ENCODE results near the gene ACBD4. TPM values are rescaled to one million over a fixed set of nuclear protein-coding genes. Genes with fewer than 3 reads are reported as not detected.

The ACBD4 gene
- total and polyA plus RNA-seq, 2 of the 13 experiments (the other 11 are each of a cell fraction or from before 2014, with no cell fraction given): 16.1 to 26.9 TPM

- TF ChIP-seq ZNF605 (CRISPR knock-in tag; IDR thresholded peaks at IDR 0.05) (0 out of 2 replicates have a peak, but pooled peaks have one; percentile 10), CBX5 (CRISPR knock-in tag; IDR thresholded peaks at IDR 0.05; ENCODE audit: borderline replicate concordance) (0 out of 2 replicates have a peak, but pooled peaks have one; percentile 18), HNRNPL (IDR thresholded peaks at IDR 0.05; ENCODE audit: low read depth, low read length) (peak; percentile 78), CENPT (CRISPR knock-in tag; IDR thresholded peaks at IDR 0.05; ENCODE audit: low read depth) (no peak), ZNF776 (CRISPR knock-in tag; IDR thresholded peaks at IDR 0.05) (peak; percentile 14; the same call in 1 of the 2 replicates), ZNF251 (CRISPR knock-in tag; IDR thresholded peaks at IDR 0.05) (no peak), TGIF2 (CRISPR knock-in tag; IDR thresholded peaks at IDR 0.05) (0 out of 2 replicates have a peak, but pooled peaks have one; percentile 45), TEAD3 (CRISPR knock-in tag; optimal IDR thresholded peaks at IDR 0.05; ENCODE audit: borderline replicate concordance) (peak; percentile 17), ZNF788 (CRISPR knock-in tag; IDR thresholded peaks at IDR 0.05; ENCODE audit: borderline replicate concordance) (0 out of 2 replicates have a peak, but pooled peaks have one; percentile 47), NR3C1 (CRISPR knock-in tag; IDR thresholded peaks at IDR 0.05) (no peak), MTA1 (CRISPR knock-in tag; IDR thresholded peaks at IDR 0.05; ENCODE audit: borderline replicate concordance) (0 out of 2 replicates have a peak, but pooled peaks have one; percentile 30), EED (CRISPR knock-in tag; IDR thresholded peaks at IDR 0.05) (peak; percentile 12; the same call in 1 of the 2 replicates), ZNF567 (CRISPR knock-in tag; IDR thresholded peaks at IDR 0.05; ENCODE audit: borderline replicate concordance) (no peak), MAFF (IDR thresholded peaks at IDR 0.05; ENCODE audit: low read depth, low read length) (no peak)
- TF ChIP-seq, protein P1, sequence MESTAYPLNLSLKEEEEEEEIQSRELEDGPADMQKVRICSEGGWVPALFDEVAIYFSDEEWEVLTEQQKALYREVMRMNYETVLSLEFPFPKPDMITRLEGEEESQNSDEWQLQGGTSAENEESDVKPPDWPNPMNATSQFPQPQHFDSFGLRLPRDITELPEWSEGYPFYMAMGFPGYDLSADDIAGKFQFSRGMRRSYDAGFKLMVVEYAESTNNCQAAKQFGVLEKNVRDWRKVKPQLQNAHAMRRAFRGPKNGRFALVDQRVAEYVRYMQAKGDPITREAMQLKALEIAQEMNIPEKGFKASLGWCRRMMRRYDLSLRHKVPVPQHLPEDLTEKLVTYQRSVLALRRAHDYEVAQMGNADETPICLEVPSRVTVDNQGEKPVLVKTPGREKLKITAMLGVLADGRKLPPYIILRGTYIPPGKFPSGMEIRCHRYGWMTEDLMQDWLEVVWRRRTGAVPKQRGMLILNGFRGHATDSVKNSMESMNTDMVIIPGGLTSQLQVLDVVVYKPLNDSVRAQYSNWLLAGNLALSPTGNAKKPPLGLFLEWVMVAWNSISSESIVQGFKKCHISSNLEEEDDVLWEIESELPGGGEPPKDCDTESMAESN (CRISPR knock-in tag; conservative IDR thresholded peaks at IDR 0.05): peak; percentile 78; the same call in 1 of the 2 replicates
- TF ChIP-seq, protein P2, sequence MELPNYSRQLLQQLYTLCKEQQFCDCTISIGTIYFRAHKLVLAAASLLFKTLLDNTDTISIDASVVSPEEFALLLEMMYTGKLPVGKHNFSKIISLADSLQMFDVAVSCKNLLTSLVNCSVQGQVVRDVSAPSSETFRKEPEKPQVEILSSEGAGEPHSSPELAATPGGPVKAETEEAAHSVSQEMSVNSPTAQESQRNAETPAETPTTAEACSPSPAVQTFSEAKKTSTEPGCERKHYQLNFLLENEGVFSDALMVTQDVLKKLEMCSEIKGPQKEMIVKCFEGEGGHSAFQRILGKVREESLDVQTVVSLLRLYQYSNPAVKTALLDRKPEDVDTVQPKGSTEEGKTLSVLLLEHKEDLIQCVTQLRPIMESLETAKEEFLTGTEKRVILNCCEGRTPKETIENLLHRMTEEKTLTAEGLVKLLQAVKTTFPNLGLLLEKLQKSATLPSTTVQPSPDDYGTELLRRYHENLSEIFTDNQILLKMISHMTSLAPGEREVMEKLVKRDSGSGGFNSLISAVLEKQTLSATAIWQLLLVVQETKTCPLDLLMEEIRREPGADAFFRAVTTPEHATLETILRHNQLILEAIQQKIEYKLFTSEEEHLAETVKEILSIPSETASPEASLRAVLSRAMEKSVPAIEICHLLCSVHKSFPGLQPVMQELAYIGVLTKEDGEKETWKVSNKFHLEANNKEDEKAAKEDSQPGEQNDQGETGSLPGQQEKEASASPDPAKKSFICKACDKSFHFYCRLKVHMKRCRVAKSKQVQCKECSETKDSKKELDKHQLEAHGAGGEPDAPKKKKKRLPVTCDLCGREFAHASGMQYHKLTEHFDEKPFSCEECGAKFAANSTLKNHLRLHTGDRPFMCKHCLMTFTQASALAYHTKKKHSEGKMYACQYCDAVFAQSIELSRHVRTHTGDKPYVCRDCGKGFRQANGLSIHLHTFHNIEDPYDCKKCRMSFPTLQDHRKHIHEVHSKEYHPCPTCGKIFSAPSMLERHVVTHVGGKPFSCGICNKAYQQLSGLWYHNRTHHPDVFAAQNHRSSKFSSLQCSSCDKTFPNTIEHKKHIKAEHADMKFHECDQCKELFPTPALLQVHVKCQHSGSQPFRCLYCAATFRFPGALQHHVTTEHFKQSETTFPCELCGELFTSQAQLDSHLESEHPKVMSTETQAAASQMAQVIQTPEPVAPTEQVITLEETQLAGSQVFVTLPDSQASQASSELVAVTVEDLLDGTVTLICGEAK (IDR thresholded peaks at IDR 0.05): no peak
- TF ChIP-seq, protein P2 (CRISPR knock-in tag; IDR thresholded peaks at IDR 0.05): 0 out of 2 replicates have a peak, but pooled peaks have one; percentile 40
Observed at GRCh38 chr17:45129940-45130680, 5.4 kb upstream of the ACBD4 start (continued).
